HepG2 (cell line): ENCODE results near the gene MAN1C1. TPM values are rescaled to one million over a fixed set of nuclear protein-coding genes. Genes with fewer than 3 reads are reported as not detected.
A peak's percentile ranks its signal among the peaks of the same experiment; 100 is the strongest.

Source experiments
- ATAC-seq: fragments of 200-7000 bp; cut with Tn5 transposase; 3 replicates; pipeline ENCODE4 v1.9.1; 2020; ENCODE audit warnings: mild to moderate bottlenecking, moderate library complexity
- BruUV-seq: library from RNA; stranded (reverse); fragments of 400-500 nt; replicated peaks from 2 replicates; lab custom pipeline; 2021; lab: Mats Ljungman, UMichigan
- CTCF ChIA-PET: fragments of 300-600 bp; formaldehyde crosslinking; extraction: SDS; loops from one replicate; lab custom pipeline; 2021; ENCODE audit warnings: low total read pairs, inconsistent platforms, low intra/inter-chr PET ratio; lab: Yijun Ruan, JAX
- POLR2A ChIA-PET: fragments of 350-600 bp; sonication (Branson Sonifier 250); formaldehyde crosslinking; loops from one replicate; lab custom pipeline; 2020; ENCODE audit warnings: antibody characterized with exemption, inconsistent platforms; lab: Yijun Ruan, JAX
- DNase-seq: peaks from one replicate; pipeline ENCODE4 v3.0.0-alpha.2; 2015; ENCODE audit warnings: low spot score
- FAIRE-seq: peaks from 3 replicates; lab custom pipeline; 2011; peaks lifted over from hg19 to GRCh38; lab: Jason Lieb, UNC
- H2AFZ ChIP-seq: one replicate; pipeline ENCODE4 v1.6.1; 2011; ENCODE audit warnings: low read length, inconsistent platforms
- H3K27ac ChIP-seq: fragments of 300-600 bp; 3 replicates; pipeline ENCODE4 v1.8.0; 2011; ENCODE audit warnings: mixed run types, mild to moderate bottlenecking, mixed read lengths, low read length, inconsistent platforms; ENCODE audit not compliant: insufficient read depth; ENCODE audit errors: extremely low read length
- H3K27me3 ChIP-seq, 2 experiments: fragments of 200-600 bp in 1 of 2; 2 replicates in 1 of 2; 3 replicates in 1 of 2; pipeline versions ENCODE4 v1.6.0 to v1.8.0; 2011; ENCODE audit warnings: low read length in 2 of 2, mild to moderate bottlenecking in 2 of 2, moderate library complexity in 2 of 2, inconsistent platforms in 1 of 2; ENCODE audit not compliant: insufficient read depth in 2 of 2, control insufficient read depth in 1 of 2
- H3K36me3 ChIP-seq, 2 experiments: fragments of 200-600 bp in 1 of 2; replicated peaks in 1 of 2; 2 replicates in 1 of 2; 3 replicates in 1 of 2; pipeline versions ENCODE4 v1.5.1 to v1.8.0; 2011; ENCODE audit warnings: low read length in 2 of 2, inconsistent platforms in 1 of 2; ENCODE audit not compliant: insufficient read depth in 2 of 2, control insufficient read depth in 1 of 2
- H3K4me1 ChIP-seq: 2 replicates; pipeline ENCODE4 v1.5.1; 2012; ENCODE audit warnings: low read length, inconsistent platforms; ENCODE audit not compliant: insufficient read depth
- H3K4me2 ChIP-seq: 2 replicates; pipeline ENCODE4 v1.6.0; 2011; ENCODE audit warnings: low read depth, low read length, inconsistent platforms
- H3K4me3 ChIP-seq, 3 experiments: fragments of 200-600 bp in 1 of 3; sonication (generic), shearing (Covaris generic) in 1 of 3; replicated peaks in 1 of 3; 2 replicates each; pipeline ENCODE4 v1.5.1; 2011 to 2016; ENCODE audit warnings: low read length in 3 of 3, inconsistent platforms in 2 of 3, low read depth in 2 of 3, mild to moderate bottlenecking in 2 of 3, control low read depth in 1 of 3, mixed read lengths in 1 of 3; ENCODE audit not compliant: insufficient read depth in 1 of 3
- H3K79me2 ChIP-seq: one replicate; pipeline ENCODE4 v1.6.1; 2011; ENCODE audit warnings: low read length, inconsistent platforms; ENCODE audit not compliant: insufficient read depth
- H3K9ac ChIP-seq: 2 replicates; pipeline ENCODE4 v1.6.0; 2011; ENCODE audit warnings: mild to moderate bottlenecking, low read depth, low read length, inconsistent platforms; ENCODE audit not compliant: insufficient read depth
- H3K9me3 ChIP-seq: 2 replicates; pipeline ENCODE4 v1.5.1; 2012; ENCODE audit warnings: mild to moderate bottlenecking, low read length
- H4K20me1 ChIP-seq: 2 replicates; pipeline ENCODE4 v1.6.0; 2011; ENCODE audit warnings: inconsistent platforms, mild to moderate bottlenecking, low read length, moderate library complexity; ENCODE audit not compliant: insufficient read depth
- KLF12 ChIP-seq: sonication (generic); formaldehyde crosslinking; IDR thresholded peaks from 2 replicates; pipeline ENCODE4 v1.4.0; 2020; ENCODE audit warnings: missing genetic modification reagents, borderline replicate concordance
- MNT ChIP-seq: fragments of 450-650 bp; IDR thresholded peaks from 2 replicates; pipeline ENCODE4 v1.6.1; 2016
- ZGPAT ChIP-seq: IDR thresholded peaks from 2 replicates; pipeline ENCODE4 v1.6.1; 2016; ENCODE audit warnings: mild to moderate bottlenecking
- ZNF143 ChIP-seq: sonication (generic); formaldehyde crosslinking; IDR thresholded peaks from 2 replicates; pipeline ENCODE4 v1.4.0; 2020; ENCODE audit warnings: missing genetic modification reagents
- ZNF740 ChIP-seq: sonication (generic); formaldehyde crosslinking; IDR thresholded peaks from 2 replicates; pipeline ENCODE4 v1.4.0; 2020; ENCODE audit warnings: missing genetic modification reagents
- WGBS: methylation state at CpG from one replicate; pipeline ENCODE4 v1.1.6; 2017; ENCODE audit warnings: low lambda C conversion rate; 5-methylcytosine and 5-hydroxymethylcytosine counted together
- in situ Hi-C: cut with HindIII; loops from 2 replicates; pipeline ENCODE4 v1.10.0; 2017; ENCODE audit warnings: low pct_unique_long_range_greater_than_20kb; ENCODE audit not compliant: extremely low pct_ligation_motif_present
- intact Hi-C: fragments of 100-400 bp; cut with micrococcal nuclease; formaldehyde crosslinking; loops from one replicate; pipeline ENCODE4 v1.10.0; 2022; ENCODE audit not compliant: unreplicated experiment
- polyA plus RNA-seq, 8 experiments: library from polyadenylated mRNA; depleted of rRNA in 3 of 8; stranded (reverse) in 7 of 8; unstranded in 1 of 8; fragments of >200 nt; fragmentation: Illumina TruSeq in 4 of 8; extraction: Trizol in 4 of 8; gene quantifications; 2 replicates each; pipeline versions ENCODE4 v1.2.1 to v1.2.3, GENCODE V29; 2011 to 2016; ENCODE audit warnings: low read depth in 4 of 8, missing spikeins in 1 of 8, mixed read lengths in 1 of 8; ENCODE audit not compliant: insufficient read depth in 1 of 8
- total RNA-seq, 5 experiments: library from RNA; depleted of rRNA; stranded (reverse); fragments of >200 nt; fragmentation: Illumina TruSeq; extraction: Trizol; gene quantifications; 2 replicates each; pipeline ENCODE4 v1.2.3, GENCODE V29; 2016; ENCODE audit warnings: low read depth in 1 of 5

MAN1C1 gene
- total and polyA plus RNA-seq, 2 of the 13 experiments (the other 11 are each of a cell fraction or from before 2014, with no cell fraction given): 0.18 to 0.49 TPM

- Histone ChIP-seq H2AFZ (no peak overlapping the region), H3K79me2 (no peaks in the 10 kb centered on the region), H4K20me1 (no peaks in the 10 kb centered on the region), H3K36me3 (no peaks in the 10 kb centered on the region), H3K4me3 (no peak overlapping the region), H3K27ac (no peak overlapping the region), H3K27me3 (peaks cover 0 to 39% of the 10 kb centered on the region in 2 experiments; a peak in 3 of 5 replicates), H3K9ac (no peak overlapping the region), H3K4me2 (no peak overlapping the region), H3K9me3 (no peaks in the 10 kb centered on the region), H3K4me1 (no peaks in the 10 kb centered on the region)
- CTCF ChIA-PET: no interaction called here
- intact Hi-C loops: no loop called here
- ATAC-seq (no peak), DNase-seq (no peak), FAIRE-seq (no peak)
- TF ChIP-seq ZNF143 (CRISPR knock-in tag) (no peak), ZNF740 (no peak), KLF12 (CRISPR knock-in tag) (no peak), MNT (peak; percentile 49; the same call in 1 of the 2 replicates), ZGPAT (CRISPR knock-in tag) (no peak)
- no TSS peak for BruUV-seq
- POLR2A ChIA-PET: no interaction called here
- in situ Hi-C loops: no loop called here
- 4% methylated on average over 7 of the region's 9 CpGs for WGBS
Measured at GRCh38 chr1:25683731-25684130, 67.1 kb downstream of the MAN1C1 start.
